Left renal pelvis (tissue), 4 donors: Measurements from ENCODE around the gene TANK. TPM values are rescaled to one million over a fixed set of nuclear protein-coding genes. Genes with fewer than 3 reads are reported as not detected.
"Not testable (repeated sequence)": the region's sequence is repeated elsewhere in the genome, so short reads cannot be mapped to it uniquely, and the experiment has no call there.

Experiments
- DNase-seq, 4 donors: peaks; one replicate each; pipeline ENCODE4 v3.0.0-alpha.2; 2013; ENCODE audit warnings: low read depth in 4 of 4, low spot score in 3 of 4
- polyA plus RNA-seq, 4 donors: library from polyadenylated mRNA; unstranded; fragments of 120-200 nt; gene quantifications; one replicate each; pipeline ENCODE4 v1.2.1, GENCODE V29; 2013; ENCODE audit not compliant: insufficient read length in 4 of 4

TANK gene
- polyA plus RNA-seq, 4 donors, result 51.5 to 67.2 (median 56.1) TPM

GRCh38 chr2:161165811-161166210 lies 5.6 kb downstream of the TANK start:
- no peak for DNase-seq

- DNase-seq, result no peak
Observed at GRCh38 chr2:161166538-161167409, 6.5 kb downstream of the TANK start.

DNA sequence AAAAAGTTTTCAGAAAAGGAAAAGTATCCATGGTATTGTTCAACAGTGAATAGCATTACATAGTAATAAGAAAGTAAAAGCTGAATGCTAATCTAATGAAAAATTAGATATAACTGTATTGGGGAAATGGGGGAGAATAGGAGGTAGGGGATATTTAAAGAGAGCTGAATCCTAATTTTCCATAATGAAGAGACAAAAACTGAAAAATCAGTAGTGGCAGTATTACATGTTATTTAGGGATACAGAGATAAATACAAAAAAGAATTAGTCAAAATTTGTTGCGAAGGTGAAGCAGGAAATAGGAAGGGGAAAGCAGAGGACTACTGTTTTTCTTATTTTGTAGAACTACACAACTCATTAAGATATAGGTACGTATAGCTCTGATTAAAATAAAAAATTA lies 9.1 kb downstream of the TANK start:
- no peak for DNase-seq

GRCh38 chr2:161170377-161170776 lies 10.1 kb downstream of the TANK start:
- DNase-seq, result no peak

- DNase-seq, result no peak
Observed at GRCh38 chr2:161170958-161171932, 11.0 kb downstream of the TANK start.

DNA sequence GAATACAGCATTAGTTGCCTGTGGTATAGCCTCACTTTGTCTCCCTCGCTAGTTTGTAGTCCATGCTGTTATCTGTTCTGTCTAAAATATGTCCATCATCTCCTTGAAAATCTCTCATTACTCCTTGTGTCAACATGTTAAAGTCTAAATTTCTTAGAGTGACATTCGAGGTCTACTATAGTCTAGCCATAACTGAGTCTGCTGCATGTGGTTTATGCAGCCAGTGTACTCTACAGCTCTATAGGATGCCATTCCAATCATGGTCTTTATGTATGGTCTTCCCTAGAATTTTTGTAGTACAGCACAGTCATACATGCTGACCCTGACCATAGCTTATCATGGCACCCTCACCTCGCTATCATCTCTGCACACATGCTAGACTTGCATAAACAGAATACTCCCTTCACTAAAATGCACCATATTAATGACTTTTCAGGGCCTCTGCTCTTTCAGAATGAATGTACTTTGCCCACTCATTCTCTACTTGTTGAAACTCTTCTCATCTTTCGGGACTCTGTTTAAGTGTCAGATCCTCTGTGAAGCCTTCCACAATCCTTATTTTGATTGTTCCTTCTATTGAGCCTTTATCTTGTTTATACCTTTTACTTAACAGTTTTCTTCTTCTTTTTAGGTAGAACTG lies 12.8 kb downstream of the TANK start:
- no peak for DNase-seq

DNA sequence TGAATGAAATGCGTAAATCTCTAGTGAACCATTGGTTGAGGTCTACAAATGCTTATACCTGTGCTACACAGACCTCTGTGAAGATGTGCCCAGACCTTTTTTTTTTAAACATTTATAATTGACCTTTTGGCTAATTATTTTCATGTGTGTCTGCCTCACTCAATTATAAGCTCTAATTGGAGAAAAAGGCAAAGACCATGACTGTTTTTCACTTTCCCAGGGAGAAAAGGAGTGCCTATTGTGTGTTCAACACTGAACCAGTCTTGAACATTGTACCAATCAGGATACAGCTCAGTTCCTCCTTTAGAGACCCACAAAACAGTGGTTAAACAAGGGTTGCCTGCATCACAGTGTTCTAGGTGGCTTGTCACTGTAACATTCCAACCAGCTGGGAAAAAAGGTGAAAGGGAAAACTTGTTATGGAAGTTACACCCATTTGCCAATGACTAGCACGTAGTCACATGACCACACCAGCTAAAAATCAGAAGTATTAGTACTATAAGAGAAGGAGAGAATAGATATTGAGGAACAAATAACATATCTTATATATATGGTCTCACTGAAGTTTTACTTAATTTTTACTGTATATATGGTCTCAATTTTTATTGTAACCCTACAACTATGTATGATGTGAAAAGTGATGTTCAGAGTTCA lies 13.4 kb downstream of the TANK start:
- DNase-seq, result no peak

DNA sequence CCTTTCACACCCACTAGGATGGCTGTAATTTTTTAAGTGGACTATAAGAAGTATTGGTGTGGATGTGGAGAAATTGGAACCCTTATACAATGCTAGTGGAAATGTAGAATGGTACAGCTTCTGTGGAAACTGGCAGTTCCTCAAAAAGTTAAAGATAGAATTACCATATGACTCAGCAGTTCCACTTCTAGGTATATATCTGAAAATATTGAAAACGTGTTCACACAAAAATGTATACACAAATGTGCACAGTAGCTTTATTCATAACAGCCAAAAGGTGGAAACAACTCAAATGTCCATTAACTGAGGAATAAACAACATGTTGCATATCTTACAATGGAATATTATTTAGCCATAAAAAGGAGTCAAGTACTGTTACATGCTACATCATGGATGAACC lies 17.7 kb downstream of the TANK start:
- DNase-seq, result no peak

GRCh38 chr2:161178756-161179155 lies 18.5 kb downstream of the TANK start:
- no peak for DNase-seq

GRCh38 chr2:161190050-161190449 lies 29.8 kb downstream of the TANK start:
- no peak for DNase-seq

DNA sequence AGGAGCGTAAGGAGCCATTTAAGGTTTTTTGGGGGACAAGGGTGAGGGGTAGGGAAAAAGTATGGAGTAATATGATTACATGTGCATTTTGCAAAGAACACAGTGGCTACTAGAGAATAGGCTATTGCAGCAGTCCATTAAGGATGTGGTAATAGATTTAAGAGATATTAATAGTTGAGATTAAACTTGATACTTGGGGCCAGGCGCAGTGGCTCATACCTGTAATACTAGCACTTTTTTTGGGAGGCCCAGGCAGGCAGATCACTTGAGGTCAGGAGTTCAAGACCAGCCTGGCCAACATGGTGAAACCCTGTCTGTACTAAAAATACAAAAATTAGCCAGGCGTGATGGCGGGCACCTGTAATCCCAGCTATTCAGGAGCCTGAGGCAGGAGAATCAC lies 35.4 kb downstream of the TANK start:
- not testable (repeated sequence) for DNase-seq

- no peak for DNase-seq
Observed at GRCh38 chr2:161199912-161200701, 39.9 kb downstream of the TANK start.

DNA sequence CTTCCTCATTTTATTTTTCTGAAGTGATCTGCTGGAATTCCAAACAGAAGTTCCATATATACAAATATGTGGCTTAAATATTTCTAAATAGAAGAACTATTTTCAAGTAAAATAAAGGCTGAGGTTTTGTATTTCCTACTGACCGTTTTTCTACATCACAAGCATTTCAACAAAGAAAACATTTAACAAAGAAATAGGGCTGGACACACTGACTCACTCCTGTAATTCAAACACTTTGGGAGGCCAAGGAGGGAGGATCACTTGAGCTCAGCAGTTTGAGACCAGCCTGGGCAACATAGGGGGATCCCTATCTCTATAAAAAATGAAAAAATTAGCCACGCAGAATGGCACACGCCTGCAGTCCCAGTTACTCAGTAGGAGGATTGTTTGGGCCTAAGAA lies 44.6 kb downstream of the TANK start:
- no peak for DNase-seq

DNA sequence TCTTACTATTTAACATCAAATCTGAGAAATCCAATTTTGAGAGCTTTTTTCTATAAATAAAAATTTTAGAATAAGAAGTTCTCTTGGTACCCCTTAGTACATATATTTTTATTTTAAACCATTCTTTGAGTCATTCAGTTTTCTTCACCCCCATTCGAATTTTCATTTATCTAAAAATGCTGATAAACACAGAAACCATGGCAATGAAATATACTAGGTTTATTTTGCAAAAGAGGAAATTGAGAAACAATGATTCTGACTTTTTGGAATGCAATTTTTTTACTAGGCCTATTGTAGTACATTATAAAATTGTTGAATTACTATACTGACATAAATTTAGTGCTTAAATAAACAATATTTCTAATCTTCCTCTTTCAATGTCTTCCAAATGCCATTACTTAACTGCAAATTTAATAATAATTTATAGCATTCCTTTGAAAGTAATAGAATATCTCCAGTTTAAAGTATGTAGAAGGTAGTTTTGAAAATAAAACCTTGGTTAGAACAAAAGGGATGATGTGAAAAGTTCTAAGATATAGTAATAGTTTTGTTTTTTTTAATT lies 46.3 kb downstream of the TANK start:
- no peak for DNase-seq

DNA sequence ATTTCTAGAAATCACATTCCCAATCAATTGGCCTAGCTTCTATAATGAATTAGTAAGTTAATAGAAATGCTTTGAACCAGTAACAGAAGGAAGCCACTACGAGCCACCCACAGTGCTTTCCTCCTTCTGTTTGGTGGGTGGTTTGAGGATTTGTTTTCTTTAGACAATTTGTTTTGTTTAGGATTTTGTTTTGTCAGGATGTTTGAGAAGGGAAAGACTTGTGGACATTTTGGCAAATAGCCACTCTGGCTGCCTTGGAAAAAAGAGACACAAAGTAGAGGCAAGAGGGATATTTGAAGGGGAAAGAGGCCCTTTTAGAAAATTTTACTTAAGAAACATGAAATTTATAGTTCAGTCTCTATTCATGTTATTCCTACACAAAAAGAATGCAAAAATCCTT lies 47.7 kb downstream of the TANK start:
- no peak for DNase-seq

DNA sequence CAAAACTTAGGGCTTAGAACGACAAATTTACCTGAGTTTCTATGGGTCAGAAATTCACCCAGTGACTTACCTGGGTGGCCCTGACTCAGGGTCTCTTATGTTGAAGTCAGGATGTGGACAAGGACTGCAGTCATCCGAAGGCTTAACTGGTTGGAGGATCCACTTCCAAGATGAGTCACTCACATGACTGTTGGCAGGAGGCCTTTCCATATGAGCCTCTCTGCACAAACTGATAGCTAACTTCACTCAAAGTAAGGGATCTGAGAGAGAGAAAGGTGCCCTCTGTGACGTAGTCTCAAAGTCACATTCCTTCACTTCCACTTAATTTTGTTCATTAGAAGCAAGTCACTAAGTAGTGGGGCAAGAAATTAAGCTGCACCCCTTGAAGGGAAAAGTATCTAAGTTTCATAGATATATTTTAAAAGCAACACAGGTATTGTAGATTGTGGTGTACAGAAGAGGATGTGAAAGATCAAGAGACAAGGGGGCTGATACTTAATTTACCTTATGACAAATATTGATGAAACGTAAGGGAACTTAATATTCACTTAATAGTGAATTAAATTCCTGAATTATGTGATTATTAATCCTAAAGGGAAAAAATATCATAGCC lies 48.4 kb downstream of the TANK start:
- DNase-seq, result no peak

GRCh38 chr2:161209902-161210301 lies 49.7 kb downstream of the TANK start:
- DNase-seq, result no peak

DNA sequence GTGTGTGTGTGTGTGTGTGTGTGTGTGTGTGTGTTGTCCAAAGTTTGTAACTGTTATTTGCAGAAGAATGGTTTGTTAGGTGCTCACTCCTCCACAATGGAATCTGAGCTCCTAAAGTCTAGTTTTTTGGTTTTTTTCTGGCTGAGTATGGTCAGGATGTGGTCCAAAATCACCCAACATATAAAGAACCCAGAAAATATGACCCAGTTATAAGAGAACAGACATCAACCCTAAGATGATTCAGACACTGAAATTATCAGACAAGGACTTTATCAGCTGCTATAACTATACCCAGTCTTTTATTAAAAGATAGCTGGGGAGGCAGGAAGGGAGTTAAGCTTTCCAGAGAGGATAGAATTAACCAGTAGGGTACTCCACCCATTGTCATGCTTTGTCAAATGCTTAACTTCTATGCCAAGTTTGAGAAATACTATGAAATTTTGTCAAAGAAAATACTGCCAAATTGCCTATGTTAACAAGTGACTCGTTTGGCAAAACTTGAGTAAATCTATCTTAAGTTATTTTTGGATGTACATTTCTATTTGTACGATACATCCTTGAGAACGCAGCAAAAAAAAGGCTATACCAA lies 57.5 kb downstream of the TANK start:
- no peak for DNase-seq

DNA sequence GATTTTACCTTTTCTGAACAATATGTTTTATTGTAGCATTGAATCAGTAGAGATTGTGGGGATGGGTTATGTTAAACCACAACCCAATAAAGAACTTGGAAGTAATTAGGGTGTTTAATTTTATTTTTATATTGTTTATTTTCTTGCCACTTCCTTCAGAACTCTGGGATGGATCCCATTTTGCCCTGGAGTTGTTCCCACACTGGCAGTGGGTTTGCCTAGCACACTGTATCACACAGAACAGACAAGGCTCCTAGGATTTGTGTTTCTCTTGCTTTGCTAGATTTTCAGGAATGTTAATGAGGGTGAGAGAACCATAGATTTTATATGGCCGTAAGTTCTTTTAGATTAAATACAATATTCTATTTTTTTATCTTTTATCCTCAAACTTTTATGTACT lies 59.0 kb downstream of the TANK start:
- no peak for DNase-seq
